WTC11 (cell line): ENCODE results near the gene MLF2. TPM values are rescaled to one million over a fixed set of nuclear protein-coding genes. Genes with fewer than 3 reads are reported as not detected.
A peak's percentile ranks its signal among the peaks of the same experiment; 100 is the strongest.

Experiments
- ATF1 ChIP-seq: sonication (generic); formaldehyde crosslinking; IDR thresholded peaks from 2 replicates; pipeline ENCODE4 v1.8.1; 2023; ENCODE audit warnings: mild to moderate bottlenecking, moderate library complexity, missing genetic modification reagents
- CBFB ChIP-seq: sonication (generic); formaldehyde crosslinking; IDR thresholded peaks from 2 replicates; pipeline ENCODE4 v1.8.1; 2022; ENCODE audit warnings: mild to moderate bottlenecking, low read depth, missing genetic modification reagents
- CREM ChIP-seq: sonication (generic); formaldehyde crosslinking; IDR thresholded peaks from 2 replicates; pipeline ENCODE4 v1.8.1; 2022; ENCODE audit warnings: mild to moderate bottlenecking, missing genetic modification reagents, moderate library complexity
- ELF4 ChIP-seq: sonication (generic); formaldehyde crosslinking; IDR thresholded peaks from 2 replicates; pipeline ENCODE4 v1.8.1; 2022; ENCODE audit warnings: low read depth, mild to moderate bottlenecking, moderate library complexity, missing genetic modification reagents
- ETV6 ChIP-seq: sonication (generic); formaldehyde crosslinking; IDR thresholded peaks from 2 replicates; pipeline ENCODE4 v1.8.1; 2022; ENCODE audit warnings: mild to moderate bottlenecking, missing genetic modification reagents
- FOXJ3 ChIP-seq: sonication (generic); formaldehyde crosslinking; IDR thresholded peaks from 2 replicates; pipeline ENCODE4 v1.9.0; 2021; ENCODE audit warnings: missing genetic modification reagents, mild to moderate bottlenecking, borderline replicate concordance
- FOXK1 ChIP-seq: sonication (generic); formaldehyde crosslinking; IDR thresholded peaks from 2 replicates; pipeline ENCODE4 v1.8.0; 2022; ENCODE audit warnings: mild to moderate bottlenecking, moderate library complexity, missing genetic modification reagents
- PRDM15 ChIP-seq: sonication (generic); formaldehyde crosslinking; IDR thresholded peaks from 2 replicates; pipeline ENCODE4 v1.8.0; 2022; ENCODE audit warnings: missing genetic modification reagents
- RORB ChIP-seq: fragments of 250-450 bp; sonication (Bioruptor Pico); IDR thresholded peaks from 2 replicates; pipeline ENCODE4 v1.9.0; 2021; ENCODE audit warnings: mild to moderate bottlenecking
- SMAD3 ChIP-seq: sonication (generic); formaldehyde crosslinking; IDR thresholded peaks from 2 replicates; pipeline ENCODE4 v1.8.0; 2022; ENCODE audit warnings: missing genetic modification reagents, mild to moderate bottlenecking, borderline replicate concordance
- TEAD1 ChIP-seq: sonication (generic); formaldehyde crosslinking; IDR thresholded peaks from 2 replicates; pipeline ENCODE4 v1.8.0; 2022; ENCODE audit warnings: mild to moderate bottlenecking, missing genetic modification reagents
- USF2 ChIP-seq: sonication (generic); formaldehyde crosslinking; IDR thresholded peaks from 2 replicates; pipeline ENCODE4 v1.8.1; 2023; ENCODE audit warnings: mild to moderate bottlenecking, missing genetic modification reagents, moderate library complexity
- ZBTB21 ChIP-seq: sonication (generic); formaldehyde crosslinking; IDR thresholded peaks from 2 replicates; pipeline ENCODE4 v1.8.1; 2023; ENCODE audit warnings: mild to moderate bottlenecking, missing genetic modification reagents, borderline replicate concordance
- ZNF138 ChIP-seq: sonication (generic); formaldehyde crosslinking; conservative IDR thresholded peaks from 2 replicates; pipeline ENCODE4 v1.8.1; 2022; ENCODE audit warnings: mild to moderate bottlenecking, moderate library complexity, missing genetic modification reagents
- ZNF317 ChIP-seq: sonication (generic); formaldehyde crosslinking; IDR thresholded peaks from 2 replicates; pipeline ENCODE4 v1.8.1; 2023; ENCODE audit warnings: low read depth, mild to moderate bottlenecking, moderate library complexity, missing genetic modification reagents, borderline replicate concordance
- total RNA-seq: library from RNA; stranded (reverse); gene quantifications from 3 replicates; pipeline ENCODE4 v1.2.3, GENCODE V29; 2021
- TF ChIP-seq, protein P1 (sequence below): sonication (generic); formaldehyde crosslinking; IDR thresholded peaks from 2 replicates; pipeline ENCODE4 v1.8.0; 2023; ENCODE audit warnings: mild to moderate bottlenecking, missing genetic modification reagents
- TF ChIP-seq, protein P2 (sequence below): fragments of 200-600 bp; IDR thresholded peaks from 2 replicates; pipeline ENCODE4 v1.8.0; 2022; ENCODE audit warnings: antibody characterized with exemption
- TF ChIP-seq, protein P3 (sequence below): sonication (generic); formaldehyde crosslinking; IDR thresholded peaks from 2 replicates; pipeline ENCODE4 v1.8.1; 2023; ENCODE audit warnings: mild to moderate bottlenecking, missing genetic modification reagents, moderate library complexity

MLF2 gene
- total RNA-seq, 1 experiment from 2014 or later: 236 TPM

GRCh38 chr12:6778574-6779550 is 25.9 kb upstream of the MLF2 start (continued):
- TF ChIP-seq, protein P1, sequence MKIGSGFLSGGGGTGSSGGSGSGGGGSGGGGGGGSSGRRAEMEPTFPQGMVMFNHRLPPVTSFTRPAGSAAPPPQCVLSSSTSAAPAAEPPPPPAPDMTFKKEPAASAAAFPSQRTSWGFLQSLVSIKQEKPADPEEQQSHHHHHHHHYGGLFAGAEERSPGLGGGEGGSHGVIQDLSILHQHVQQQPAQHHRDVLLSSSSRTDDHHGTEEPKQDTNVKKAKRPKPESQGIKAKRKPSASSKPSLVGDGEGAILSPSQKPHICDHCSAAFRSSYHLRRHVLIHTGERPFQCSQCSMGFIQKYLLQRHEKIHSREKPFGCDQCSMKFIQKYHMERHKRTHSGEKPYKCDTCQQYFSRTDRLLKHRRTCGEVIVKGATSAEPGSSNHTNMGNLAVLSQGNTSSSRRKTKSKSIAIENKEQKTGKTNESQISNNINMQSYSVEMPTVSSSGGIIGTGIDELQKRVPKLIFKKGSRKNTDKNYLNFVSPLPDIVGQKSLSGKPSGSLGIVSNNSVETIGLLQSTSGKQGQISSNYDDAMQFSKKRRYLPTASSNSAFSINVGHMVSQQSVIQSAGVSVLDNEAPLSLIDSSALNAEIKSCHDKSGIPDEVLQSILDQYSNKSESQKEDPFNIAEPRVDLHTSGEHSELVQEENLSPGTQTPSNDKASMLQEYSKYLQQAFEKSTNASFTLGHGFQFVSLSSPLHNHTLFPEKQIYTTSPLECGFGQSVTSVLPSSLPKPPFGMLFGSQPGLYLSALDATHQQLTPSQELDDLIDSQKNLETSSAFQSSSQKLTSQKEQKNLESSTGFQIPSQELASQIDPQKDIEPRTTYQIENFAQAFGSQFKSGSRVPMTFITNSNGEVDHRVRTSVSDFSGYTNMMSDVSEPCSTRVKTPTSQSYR (CRISPR knock-in tag): peak; percentile 94
- TF ChIP-seq ZNF138 (CRISPR knock-in tag) (peak; percentile 89), USF2 (CRISPR knock-in tag) (0 out of 2 replicates have a peak, but pooled peaks have one; percentile 32), ELF4 (no peak), FOXK1 (no peak), ZBTB21 (CRISPR knock-in tag) (peak; percentile 79), PRDM15 (no peak; the same call in 1 of the 2 replicates), SMAD3 (CRISPR knock-in tag) (peak; percentile 70; the same call in 1 of the 2 replicates), CBFB (CRISPR knock-in tag) (peak; percentile 96), ZNF317 (CRISPR knock-in tag) (no peak), ETV6 (CRISPR knock-in tag) (peak; percentile 37; the same call in 1 of the 2 replicates), FOXJ3 (CRISPR knock-in tag) (no peak), ATF1 (CRISPR knock-in tag) (0 out of 2 replicates have a peak, but pooled peaks have one; percentile 35), CREM (peak; percentile 57; the same call in 1 of the 2 replicates), TEAD1 (CRISPR knock-in tag) (peak; percentile 71; the same call in 1 of the 2 replicates), RORB (CRISPR knock-in tag) (no peak)
- TF ChIP-seq, protein P2, sequence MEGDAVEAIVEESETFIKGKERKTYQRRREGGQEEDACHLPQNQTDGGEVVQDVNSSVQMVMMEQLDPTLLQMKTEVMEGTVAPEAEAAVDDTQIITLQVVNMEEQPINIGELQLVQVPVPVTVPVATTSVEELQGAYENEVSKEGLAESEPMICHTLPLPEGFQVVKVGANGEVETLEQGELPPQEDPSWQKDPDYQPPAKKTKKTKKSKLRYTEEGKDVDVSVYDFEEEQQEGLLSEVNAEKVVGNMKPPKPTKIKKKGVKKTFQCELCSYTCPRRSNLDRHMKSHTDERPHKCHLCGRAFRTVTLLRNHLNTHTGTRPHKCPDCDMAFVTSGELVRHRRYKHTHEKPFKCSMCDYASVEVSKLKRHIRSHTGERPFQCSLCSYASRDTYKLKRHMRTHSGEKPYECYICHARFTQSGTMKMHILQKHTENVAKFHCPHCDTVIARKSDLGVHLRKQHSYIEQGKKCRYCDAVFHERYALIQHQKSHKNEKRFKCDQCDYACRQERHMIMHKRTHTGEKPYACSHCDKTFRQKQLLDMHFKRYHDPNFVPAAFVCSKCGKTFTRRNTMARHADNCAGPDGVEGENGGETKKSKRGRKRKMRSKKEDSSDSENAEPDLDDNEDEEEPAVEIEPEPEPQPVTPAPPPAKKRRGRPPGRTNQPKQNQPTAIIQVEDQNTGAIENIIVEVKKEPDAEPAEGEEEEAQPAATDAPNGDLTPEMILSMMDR: peak; percentile 88
- TF ChIP-seq, protein P3, sequence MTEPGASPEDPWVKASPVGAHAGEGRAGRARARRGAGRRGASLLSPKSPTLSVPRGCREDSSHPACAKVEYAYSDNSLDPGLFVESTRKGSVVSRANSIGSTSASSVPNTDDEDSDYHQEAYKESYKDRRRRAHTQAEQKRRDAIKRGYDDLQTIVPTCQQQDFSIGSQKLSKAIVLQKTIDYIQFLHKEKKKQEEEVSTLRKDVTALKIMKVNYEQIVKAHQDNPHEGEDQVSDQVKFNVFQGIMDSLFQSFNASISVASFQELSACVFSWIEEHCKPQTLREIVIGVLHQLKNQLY: 0 out of 2 replicates have a peak, but pooled peaks have one; percentile 34
